Measurements from ENCODE around the gene NOTO.
"Not testable (repeated sequence)": the region's sequence is repeated elsewhere in the genome, so short reads cannot be mapped to it uniquely, and the experiment has no call there.

NOTO gene

GRCh38 chr2:73202156-73203054 lies at the start of gene NOTO:
Gene NOTO (plus strand): TSS chr2:73202574. CDS start chr2:73202667, 93 bp downstream.
- no peak for DNase-seq

DNA sequence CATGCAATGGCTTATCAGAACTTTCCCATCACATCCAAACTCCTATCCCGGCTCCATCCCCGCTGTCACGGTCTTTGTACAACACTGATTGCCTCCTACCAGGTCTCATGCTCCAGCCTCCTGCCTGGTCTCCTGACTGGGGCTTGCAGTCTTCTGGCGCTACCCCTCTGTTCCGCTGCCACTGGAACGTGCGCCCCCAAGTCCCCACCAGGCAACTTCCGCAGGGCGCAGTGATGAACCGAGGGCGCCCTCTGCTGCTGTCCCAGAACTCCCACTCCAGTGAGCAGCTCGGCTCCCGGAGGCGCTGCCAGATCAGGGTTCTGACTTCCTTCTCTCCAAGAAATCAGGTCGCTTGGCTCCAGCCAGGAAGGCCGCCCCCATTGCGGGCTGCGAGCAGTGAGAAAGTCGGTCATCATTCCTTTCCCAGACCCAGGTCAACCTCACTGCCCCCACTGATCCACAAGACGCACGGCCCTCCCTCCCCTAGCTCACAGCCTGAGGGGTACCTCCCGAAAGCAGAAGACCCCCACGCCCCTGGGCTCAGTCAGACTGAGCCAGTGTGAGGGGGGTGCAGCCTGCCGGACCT lies 45.7 kb upstream of the NOTO start:
- peak in 2 of 4 experiments; percentile 8 to 17 for DNase-seq

DNA sequence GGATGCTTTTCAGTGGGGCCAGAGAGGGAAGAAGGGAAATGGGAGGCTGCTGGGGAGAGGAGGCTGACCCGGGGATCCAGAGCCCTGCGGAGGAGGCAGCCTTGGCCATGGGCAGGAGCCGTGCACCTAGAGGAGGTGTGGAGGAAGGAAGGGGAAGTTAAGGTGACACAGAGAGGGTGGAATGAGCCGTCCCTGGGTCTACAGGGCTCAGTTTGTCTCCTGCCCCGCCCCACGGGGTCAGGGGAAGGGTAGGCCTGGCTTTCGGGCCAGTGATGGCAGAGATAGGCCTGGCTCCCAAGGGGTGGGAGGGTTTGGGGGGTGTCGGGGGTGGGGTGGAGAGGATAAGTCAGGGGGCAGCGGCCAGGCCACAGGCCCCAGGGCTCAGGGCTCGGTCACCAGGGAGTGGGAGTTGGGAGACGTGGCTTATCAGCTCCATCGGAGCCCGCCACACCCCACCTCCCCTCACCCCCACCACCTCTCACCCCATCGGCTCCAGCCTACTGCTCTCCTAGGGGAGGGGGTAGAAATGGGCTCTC lies 39.5 kb upstream of the NOTO start:
- DNase-seq = no peak

GRCh38 chr2:73163483-73164367 lies 38.6 kb upstream of the NOTO start:
- DNase-seq = peak; percentile 7 to 49 (median 24)

DNA sequence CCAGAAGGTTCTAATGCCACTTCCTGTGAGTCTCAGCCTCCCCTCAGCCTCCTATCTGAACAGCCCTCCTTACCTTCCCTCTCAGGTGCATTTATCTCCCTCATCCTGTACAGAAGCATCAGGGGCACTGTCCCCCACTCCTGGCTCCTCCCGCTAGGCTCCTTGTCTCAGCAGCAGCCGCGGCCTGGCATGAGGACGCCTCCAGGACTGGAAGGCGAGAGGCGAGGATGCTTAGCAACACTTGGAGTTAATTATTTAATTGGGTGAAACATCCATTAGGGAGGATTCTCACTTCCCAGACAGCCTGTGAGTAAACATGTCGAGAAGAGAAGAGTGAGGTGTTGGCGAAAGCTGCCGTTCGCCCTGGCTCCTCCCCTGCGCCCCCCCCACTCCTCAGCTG lies 36.4 kb upstream of the NOTO start:
- DNase-seq = not testable (repeated sequence)

GRCh38 chr2:73166813-73167212 lies 35.6 kb upstream of the NOTO start:
- DNase-seq = not testable (repeated sequence)

DNA sequence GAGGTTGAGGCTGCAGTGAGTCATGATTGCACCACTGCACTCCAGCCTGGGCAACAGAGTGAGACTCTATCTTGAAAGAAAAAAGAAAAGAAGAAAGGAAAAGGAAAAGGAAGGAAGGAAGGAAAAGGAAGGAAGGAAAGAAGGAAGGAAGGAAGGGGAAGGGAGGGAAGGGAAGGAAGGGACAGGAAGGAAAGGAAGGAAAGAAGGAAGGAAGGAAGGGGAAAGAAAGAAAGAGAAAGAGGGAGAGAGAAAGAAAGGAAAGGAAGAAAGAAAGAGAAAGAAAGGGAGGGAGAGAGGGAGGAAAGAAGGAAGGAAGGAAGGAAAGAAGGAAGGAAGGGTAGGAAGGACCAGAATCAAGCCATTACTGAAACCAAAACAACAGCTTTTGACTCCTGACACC lies 34.0 kb upstream of the NOTO start:
- not testable (repeated sequence) for DNase-seq

GRCh38 chr2:73170341-73170740 lies 32.0 kb upstream of the NOTO start:
- DNase-seq = not testable (repeated sequence)

GRCh38 chr2:73172963-73173362 lies 29.4 kb upstream of the NOTO start:
- peak in 1 of 4 experiments; percentile 8 for DNase-seq

GRCh38 chr2:73173781-73174180 lies 28.6 kb upstream of the NOTO start:
- no peak for DNase-seq

GRCh38 chr2:73174244-73174643 lies 28.1 kb upstream of the NOTO start:
- DNase-seq = no peak

DNA sequence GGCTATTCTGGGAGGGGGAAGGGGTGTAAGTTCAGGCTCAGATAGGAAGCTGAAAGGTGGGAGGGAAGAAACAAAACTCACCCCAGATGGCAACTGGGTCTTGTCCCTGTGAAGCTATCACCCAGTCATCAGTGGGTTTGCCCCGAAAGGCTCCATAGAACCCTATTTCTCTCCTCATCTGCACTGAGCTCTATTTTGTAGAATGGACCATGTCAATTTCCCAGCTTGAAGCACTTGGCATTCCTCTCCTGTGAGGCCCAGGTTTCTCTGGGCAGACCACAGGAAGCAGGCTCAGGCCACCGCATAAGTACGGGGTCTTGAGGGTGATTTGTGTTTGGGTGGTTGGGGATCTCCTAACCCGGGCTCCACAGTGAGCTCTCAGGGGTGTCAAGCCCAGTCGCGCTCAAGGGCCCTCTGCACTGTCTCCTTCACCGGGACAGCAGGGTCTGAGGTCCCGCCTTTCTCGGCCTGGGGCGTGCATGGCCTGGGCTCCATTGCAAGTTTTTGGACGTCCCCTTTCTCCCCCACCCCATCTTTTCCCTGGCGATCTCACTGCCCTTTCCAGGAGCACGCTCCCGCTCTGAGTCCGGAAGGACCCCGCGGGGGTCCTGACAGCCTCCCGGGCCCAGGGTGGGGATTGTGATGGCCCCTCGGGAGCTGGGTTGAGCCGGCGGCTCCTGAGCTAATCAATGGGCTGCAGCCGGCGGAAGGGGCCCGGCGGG lies 27.3 kb upstream of the NOTO start:
- DNase-seq = no peak

GRCh38 chr2:73175663-73176204 lies 26.6 kb upstream of the NOTO start:
- peak; percentile 29 to 60 (median 54) for DNase-seq

DNA sequence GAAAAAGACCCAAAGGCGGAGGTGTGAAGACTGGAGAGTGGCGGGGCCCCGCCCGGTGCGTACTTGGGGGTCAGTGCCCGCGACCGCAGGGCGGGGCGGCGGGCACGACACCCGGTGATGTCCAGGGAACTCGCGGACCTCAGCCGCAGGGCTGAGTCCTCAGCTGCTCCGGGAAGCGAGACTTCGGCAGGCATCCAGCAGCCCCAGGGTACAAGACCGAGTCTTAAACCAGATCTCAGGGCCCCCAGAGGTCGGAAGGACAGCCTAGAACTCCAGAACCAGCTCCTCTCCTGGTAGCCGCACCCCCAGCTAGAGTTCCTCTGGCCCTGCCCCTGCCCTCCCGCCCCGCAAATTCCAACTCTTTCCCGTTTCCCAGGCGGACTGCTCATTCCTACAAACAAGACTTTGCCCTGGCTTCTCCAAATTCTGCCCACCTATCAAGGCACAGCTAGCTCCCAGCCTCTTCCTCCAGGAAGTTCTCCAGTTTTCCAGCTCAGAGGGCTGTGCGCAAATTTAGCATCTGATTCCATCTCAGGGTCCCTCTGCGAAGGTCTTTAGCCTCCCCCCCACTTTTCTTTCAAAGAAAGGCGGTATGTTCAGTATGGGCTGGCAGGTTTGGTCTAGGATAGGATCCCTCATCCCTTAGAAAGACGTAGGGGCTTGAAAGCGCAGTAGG lies 26.0 kb upstream of the NOTO start:
- no peak for DNase-seq

- DNase-seq = peak; percentile 80 to 86 (median 82)
Measured at GRCh38 chr2:73176881-73177644, 25.3 kb upstream of the NOTO start.

DNA sequence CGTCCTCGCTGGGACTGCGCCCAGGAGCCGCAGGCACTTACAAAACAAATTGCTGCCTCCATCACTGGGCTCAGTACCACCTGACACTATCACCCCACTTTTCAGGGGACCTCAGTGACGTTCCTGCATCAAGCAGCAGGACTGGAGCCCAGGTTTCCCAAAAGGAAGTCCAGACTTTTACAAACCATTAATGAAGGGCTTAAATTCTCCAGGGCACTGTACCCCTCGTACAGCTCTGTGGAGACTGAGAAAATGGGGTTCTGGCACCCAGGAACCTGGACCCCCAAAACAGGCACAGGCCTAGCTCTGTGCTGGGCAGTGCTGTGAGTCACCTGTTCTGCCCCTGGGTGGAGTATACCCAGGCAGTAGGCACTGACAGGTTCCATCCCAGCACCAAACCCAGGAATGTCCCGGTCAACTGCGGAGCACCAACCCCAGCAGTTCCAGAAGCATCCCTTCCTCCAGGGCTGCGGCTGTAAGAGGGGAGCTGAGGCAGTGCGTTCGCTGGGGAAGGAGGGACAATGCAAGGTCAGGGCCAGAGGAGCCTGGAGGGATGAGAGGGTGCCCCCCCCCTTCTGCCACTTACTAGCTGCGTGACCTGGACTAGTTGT lies 24.6 kb upstream of the NOTO start:
- no peak for DNase-seq

GRCh38 chr2:73185965-73186364 lies 16.4 kb upstream of the NOTO start:
- no peak for DNase-seq

DNA sequence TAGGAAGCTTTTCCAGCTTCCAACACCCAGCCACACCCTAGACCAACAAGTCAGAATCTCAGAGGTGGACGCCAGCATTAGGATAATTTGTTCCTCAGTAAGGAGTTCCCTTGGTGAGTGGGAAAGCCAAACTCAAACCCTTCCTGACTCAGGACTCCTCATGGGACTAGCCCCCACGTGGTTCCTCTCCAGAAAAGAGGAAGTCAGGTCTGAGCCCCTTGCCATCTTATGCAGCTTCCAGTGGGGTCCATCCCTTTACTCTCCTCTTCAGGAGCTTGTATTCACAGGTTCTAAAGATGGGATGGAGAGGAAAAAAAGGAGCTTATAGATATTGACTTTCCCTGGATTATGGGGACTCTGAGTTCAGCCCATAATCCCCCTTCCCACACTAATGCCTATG lies 14.8 kb upstream of the NOTO start:
- no peak for DNase-seq

DNA sequence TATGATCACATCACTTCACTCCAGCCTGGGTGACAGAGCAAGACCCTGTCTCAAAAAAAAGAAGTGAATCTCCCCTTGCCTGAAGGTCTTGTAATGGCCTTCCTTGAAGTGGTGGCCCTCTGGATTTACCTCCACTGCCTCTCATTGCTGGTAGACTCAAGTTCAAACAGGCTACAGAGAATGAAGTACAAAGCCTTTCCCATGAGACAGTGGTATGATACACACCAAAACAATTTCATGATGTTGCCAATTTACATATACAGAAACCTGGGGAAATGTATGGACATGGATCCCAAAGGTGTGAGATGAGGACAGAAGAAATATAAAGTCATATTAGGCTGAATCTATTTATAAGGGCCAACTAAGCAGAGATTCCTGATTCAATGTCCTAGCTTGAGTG lies 4.8 kb upstream of the NOTO start:
- no peak for DNase-seq

DNA sequence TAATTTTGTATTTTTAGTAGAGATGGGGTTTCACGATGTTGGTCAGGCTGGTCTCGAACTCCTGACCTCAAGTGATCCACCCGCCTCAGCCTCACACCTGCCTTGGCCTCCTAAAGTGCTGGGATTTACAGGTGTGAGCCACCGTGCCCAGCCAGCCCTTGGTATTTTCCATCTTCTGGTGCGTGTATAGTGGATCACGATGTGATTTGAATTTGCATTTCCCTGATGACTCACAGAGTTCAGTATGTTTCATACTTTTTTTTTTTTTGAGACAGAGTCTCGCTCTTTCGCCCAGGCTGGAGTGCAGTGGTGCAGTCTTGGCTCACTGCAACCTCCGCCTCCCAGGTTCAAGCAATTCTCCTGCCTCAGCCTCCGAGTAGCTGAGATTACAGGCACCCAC lies 2.1 kb upstream of the NOTO start:
- not testable (repeated sequence) for DNase-seq
